AG04449 (cell line): Measurements from ENCODE around the gene CDK5R1.

Experiments used
- CTCF ChIA-PET: fragments of 350-600 bp; formaldehyde crosslinking; extraction: SDS; loops from one replicate; lab custom pipeline; 2021; ENCODE audit warnings: antibody characterized with exemption; lab: Yijun Ruan, JAX
- POLR2A ChIA-PET: fragments of 400-600, 350-600 bp; formaldehyde crosslinking; extraction: SDS; loops from one replicate; lab custom pipeline; 2020; ENCODE audit warnings: antibody characterized with exemption, inconsistent platforms; lab: Yijun Ruan, JAX
- DNase-seq: peaks from one replicate; pipeline ENCODE4 v3.0.0-alpha.2; 2010; ENCODE audit warnings: low read depth, low spot score
- H3K4me3 ChIP-seq: 2 replicates; pipeline ENCODE4 v1.5.1; 2011; ENCODE audit warnings: low read depth, mild to moderate bottlenecking, control low read depth, low read length
- TF ChIP-seq, protein P1 (sequence below): IDR thresholded peaks from one replicate; pipeline ENCODE4 v1.5.1; 2011; ENCODE audit warnings: mild to moderate bottlenecking, moderate library complexity, low read length, control low read depth, inconsistent platforms; ENCODE audit not compliant: insufficient read depth; ENCODE audit errors: missing control alignments

Gene CDK5R1

DNA sequence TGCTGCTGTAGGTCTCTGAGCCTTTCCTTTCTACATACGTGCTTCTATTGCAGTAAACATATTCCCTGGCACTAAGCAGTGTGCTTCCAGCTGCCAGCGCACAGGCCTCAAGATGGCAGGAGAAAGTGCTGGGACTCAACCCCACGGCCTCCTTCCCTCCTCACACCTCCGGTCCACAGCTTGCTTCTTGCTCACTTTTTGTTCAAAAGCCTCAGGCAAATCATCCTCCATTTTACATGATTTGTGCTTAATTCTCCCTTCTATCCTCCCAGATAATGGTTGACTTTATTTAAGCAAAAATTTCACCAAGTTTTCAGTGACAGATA lies 5.4 kb downstream of the CDK5R1 start:
- ChIA-PET CTCF (interaction anchor here (1.0 to 3.6 kb wide), 3 partner anchors 8 to 384 kb away, joined by 3 to 17 read pairs (median 7); partner anchors contain the start of gene MYO1D), POLR2A (no interaction called here)
- no peak overlapping the region for H3K4me3 ChIP-seq
- no peak for DNase-seq
- TF ChIP-seq, protein P1, sequence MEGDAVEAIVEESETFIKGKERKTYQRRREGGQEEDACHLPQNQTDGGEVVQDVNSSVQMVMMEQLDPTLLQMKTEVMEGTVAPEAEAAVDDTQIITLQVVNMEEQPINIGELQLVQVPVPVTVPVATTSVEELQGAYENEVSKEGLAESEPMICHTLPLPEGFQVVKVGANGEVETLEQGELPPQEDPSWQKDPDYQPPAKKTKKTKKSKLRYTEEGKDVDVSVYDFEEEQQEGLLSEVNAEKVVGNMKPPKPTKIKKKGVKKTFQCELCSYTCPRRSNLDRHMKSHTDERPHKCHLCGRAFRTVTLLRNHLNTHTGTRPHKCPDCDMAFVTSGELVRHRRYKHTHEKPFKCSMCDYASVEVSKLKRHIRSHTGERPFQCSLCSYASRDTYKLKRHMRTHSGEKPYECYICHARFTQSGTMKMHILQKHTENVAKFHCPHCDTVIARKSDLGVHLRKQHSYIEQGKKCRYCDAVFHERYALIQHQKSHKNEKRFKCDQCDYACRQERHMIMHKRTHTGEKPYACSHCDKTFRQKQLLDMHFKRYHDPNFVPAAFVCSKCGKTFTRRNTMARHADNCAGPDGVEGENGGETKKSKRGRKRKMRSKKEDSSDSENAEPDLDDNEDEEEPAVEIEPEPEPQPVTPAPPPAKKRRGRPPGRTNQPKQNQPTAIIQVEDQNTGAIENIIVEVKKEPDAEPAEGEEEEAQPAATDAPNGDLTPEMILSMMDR = no peak

DNA sequence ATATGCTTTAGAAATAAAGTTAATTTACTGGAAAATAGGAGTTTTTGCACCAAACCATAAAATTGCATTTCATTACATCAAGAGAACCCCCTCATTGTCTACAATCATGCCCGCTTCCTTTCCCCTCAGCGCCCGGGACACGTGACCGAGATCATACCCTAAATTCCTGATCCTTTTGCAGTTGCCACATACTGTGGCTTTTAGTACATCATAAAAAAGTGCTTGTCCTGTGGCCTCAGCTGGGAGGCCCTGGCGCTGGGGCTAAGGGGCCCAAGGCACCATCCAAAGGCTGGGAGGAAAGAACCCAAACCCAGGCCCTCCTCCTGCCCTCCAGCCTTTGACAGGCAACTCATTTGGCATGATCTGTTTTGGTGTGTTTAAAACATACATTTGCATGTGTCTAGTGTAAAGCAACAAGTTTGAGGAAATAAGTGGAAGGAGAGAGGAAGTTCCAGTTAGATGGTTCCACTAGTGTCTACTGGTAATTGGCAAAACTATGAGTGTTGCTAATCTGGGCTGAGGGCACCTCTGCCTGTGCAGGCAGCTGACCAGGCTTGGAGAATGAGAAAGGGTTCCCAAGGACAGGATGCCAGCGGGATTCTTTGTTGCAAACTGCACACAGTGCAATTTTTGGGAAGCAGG lies 6.0 kb downstream of the CDK5R1 start:
- DNase-seq = no peak
- POLR2A ChIA-PET = no interaction called here
- CTCF ChIA-PET = interaction anchor here (1.0 to 3.6 kb wide), 2 partner anchors 9 to 30 kb away, joined by 3 to 17 read pairs; no protein-coding TSS in a partner anchor
- TF ChIP-seq, protein P1 = no peak
- H3K4me3 ChIP-seq = no peak overlapping the region

DNA sequence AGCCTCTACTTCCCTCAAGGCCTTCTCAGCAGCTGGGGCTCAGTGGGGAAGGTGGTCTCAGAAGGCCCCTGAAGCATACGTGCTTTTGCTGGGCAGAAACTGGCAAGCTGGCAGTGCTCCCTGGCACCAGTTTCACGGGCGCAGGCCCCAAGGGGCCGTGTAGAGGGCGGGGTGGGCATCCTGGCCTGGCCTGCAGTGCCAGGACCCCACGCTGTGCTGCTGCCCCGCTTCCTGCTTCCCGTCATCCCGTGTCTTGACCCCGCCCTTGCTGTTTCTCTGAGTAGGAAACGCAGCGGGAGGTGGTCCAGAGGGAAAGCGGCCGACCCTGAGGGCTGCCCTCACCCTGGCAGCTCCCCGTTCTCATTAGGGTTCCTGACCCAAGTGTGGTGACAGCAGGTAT lies 6.8 kb downstream of the CDK5R1 start:
- TF ChIP-seq, protein P1 = no peak
- DNase-seq = no peak

DNA sequence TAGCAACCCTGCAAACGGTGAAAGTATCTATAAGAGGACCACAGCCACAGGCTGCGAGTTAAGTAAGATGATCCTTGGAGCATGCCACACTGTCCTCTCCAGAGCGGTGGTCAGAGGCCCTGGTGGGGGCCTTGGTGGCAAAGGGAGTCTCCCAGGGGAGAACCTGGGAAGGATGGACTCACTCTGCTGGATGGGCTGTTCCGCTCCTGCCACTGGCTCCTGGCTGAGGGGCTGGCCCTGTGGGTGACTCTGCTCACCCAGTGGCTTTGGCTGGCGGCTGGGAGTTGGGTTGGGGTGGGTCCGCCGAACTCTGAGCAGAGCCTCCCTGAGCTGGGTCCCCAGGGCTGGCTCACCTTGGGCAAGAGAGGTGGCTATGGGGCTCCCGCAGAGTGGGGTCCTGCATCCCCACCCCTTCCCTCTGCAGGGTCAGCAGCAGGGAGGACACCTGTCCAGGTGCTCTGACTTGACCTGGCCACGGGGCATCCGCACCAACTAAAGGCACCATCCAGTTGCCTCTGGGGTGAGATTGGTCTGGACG lies 7.3 kb downstream of the CDK5R1 start:
- no peak for DNase-seq
- TF ChIP-seq, protein P1 = no peak
- no peak overlapping the region for H3K4me3 ChIP-seq
- CTCF ChIA-PET = no interaction called here
- POLR2A ChIA-PET = no interaction called here

More for the DNA sequence above, 6.8 kb downstream of the CDK5R1 start:
- ChIA-PET POLR2A (no interaction called here), CTCF (no interaction called here)
- H3K4me3 ChIP-seq = no peak overlapping the region

DNA sequence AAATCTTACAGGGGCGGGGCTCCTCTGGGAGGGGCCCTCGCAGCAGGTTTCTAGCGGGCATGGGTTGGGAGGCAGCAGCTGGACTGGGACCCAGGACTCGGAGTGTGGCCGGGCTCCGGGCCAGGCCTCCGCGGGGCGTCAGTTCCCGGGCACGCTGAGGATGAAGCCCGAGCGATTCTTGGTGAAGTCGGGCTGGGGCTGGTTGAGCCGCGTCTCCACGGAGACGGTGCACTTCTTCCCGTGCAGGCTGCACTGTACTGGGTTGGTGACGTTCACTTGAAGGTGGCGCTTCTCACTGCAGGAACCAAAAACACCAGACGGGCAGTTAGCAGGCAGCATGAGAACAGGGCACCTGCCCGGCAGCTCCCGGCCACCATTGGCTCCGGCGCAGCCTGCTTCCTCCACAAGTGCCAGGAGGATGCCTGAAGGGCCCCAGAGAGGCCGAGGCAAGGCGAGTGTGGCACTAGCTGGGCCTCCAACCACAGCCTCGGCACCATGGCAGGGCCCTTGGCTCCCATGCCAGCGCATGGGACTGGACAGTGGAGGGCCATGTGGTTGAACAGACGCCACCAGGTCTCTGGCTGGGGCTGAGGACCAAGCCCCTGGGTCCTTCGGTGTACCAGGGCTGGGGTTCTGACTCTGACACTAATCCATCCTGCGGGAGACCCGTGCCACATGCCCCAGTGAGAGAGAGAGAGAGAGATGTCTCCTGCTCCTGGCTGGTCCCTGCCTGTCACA lies 8.0 kb downstream of the CDK5R1 start:
- DNase-seq = no peak
- ChIA-PET POLR2A (no interaction called here), CTCF (interaction anchor here (1.4 to 2.3 kb wide), 2 partner anchors 33 to 260 kb away, joined by 7 to 9 read pairs; no protein-coding TSS in a partner anchor)
- TF ChIP-seq, protein P1 = no peak
- H3K4me3 ChIP-seq = no peak overlapping the region
